ENCODE measurements around the gene AUTS2.
"Not testable (repeated sequence)": the region's sequence is repeated elsewhere in the genome, so short reads cannot be mapped to it uniquely, and the experiment has no call there.

Gene AUTS2

GRCh38 chr7:69761290-69761922 is 163.1 kb downstream of the AUTS2 start:
- no peak for DNase-seq (ENCODE audit: low spot score)

DNA sequence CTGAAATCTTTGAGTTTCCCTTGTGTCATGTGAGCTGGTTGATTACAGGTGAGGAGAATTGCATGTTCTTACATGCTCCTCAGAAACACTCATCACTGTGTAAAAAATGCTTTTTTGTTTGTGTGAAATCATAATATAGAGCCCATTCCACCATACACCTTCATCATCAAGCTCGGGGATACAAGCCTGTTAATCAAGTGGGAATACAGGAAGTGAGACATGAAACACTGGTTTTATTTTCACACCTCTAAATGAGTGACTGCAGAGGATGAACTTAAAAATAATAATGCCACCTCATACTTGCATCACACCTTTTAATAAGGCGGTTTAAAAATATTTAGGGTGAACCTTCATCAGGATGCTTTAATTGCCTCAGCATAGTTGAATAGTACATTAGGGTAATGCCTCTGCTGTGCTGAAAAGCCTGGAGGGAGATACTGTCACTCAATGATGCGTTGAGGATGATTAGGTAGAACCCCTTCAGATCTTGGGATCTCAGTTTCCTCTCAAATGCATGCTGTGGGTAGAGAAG is 164.6 kb downstream of the AUTS2 start:
- DNase-seq (ENCODE audit: low spot score), result no peak

DNA sequence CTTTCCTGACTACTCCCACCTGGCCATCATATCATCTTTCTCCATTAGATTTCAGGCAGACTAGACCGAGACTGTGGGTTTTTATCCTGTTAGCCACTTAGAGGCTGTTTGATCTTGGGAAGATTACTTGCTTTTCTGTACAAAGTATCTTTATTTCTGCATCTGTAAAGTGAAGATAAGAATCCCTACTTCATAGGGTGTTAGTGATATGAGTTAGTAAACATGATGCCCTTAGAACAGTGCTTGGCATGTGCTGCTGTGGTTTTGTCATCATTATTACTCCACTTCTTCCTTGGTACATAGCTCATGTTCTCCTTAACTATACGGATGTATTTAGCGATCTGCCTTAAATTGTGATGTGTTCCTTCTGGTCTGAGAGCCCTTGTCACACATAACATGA is 165.2 kb downstream of the AUTS2 start:
- DNase-seq (ENCODE audit: low spot score), result no peak

GRCh38 chr7:69764147-69764546 is 165.9 kb downstream of the AUTS2 start:
- DNase-seq (ENCODE audit: low spot score), result no peak

DNA sequence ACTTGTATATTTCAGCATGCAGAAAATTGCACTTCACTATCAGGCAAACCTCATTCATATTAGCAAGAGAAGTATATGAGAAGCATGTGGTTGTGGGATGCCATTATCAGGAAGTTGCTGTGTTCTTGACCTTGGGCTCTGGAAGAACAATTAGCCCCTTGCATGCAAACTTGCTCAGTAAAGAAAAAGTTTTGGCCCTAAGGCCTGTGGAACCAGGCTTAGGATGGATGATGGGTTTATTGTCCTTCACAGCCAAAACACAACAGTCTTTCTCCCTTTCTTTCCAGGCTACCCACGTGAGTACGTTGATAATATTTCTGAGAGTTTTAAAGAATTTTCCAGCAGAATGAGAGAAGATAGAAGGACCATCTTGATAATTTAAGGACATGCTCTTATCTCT is 166.4 kb downstream of the AUTS2 start:
- DNase-seq (ENCODE audit: low spot score), result no peak

DNA sequence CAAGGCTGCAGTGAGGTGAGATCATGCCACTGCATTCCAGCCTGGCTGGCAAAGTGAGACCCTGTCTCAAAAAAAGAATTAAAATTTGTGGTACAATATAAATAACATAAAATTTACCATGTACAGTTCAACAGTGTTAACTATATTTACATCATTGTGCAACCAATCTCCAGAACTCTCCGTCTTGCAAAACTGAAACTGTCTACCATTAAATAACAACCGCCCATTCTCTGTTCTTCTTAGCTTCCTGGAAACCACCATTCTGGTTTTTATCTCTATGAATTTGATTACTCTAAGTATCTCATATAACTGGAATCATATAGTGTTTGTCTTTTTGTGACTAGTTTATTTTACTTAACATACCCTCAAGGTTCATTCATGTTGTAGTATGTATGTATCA is 167.6 kb downstream of the AUTS2 start:
- DNase-seq (ENCODE audit: low spot score), result no peak

DNA sequence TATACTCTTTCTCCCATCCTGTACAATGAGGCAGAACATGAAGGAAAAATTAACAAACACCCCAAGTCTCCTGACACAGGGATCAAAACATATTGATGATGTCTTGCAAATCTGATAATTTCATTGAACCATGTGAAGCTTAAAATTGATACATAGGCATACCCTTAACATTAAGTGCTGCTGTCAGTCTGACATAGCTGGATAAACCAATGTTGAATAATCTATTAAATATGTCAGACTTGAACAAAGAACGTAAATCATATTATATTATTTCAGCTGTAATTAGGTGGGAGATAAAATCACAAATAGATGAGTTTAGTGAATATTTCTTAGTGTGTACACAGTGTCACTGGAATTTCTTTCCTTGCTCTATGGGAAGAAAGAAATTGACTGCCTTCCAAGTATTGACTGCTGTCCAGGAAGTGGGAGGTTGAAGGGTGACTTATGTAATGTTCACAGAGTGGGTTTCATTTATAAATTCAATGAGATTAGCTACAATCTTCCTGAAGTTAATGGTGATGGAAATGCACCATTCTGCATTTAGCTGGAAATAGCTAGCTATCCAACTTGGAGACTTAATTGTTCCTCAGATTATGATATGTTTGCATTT is 170.8 kb downstream of the AUTS2 start:
- DNase-seq (ENCODE audit: low spot score), result no peak

GRCh38 chr7:69769826-69770225 is 171.6 kb downstream of the AUTS2 start:
- no peak for DNase-seq (ENCODE audit: low spot score)

DNA sequence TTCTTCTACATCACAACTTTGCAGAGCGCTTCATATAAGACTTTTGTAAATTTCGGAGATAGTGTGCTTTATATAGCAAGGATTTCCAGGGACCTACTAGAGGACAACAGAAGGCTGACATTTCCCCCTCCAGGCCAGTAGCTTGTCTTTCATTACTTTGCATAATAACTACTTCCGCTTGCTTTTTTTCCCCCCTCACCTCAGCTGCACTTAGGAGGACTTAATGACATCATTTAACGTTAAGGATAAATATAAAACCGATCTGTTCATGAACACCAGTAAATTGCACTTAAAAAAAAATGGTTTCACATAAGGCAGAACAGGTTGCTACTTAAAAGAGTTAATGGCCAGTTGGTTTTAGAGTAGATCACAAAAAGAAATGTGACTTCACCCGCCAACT is 172.3 kb downstream of the AUTS2 start:
- no peak for DNase-seq (ENCODE audit: low spot score)

DNA sequence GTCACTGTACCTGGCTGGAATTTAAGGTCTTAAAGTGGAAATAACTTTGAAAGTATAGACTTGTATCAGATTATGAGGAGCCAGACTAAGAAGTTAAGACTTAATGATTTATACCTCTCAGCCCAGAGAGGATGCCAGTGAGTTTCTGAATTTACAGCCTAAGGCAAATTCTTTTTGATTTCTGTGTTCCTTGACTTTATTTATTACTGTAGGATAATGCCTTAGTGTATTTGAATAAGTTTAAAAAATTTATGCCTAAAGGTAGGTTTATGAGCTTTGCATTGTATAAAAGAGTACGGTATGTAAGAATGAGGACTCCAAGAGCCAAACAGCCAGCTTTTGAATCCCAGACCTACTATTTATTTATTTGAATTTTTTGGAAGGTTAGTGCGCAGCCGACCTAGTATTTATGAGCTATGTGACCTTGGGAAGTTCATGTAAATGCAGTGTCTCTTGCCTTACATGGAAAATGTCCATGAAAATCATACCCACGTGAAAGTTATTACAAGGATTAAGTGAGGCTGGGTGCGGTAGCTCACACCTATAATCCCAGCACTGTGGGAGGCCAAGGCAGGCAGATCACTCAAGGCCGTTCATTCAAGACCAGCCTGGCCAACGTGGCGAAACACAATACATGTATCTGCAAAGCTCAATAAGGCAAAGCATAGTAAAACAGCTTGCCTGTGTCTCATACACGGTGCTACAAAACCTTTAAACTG is 174.6 kb downstream of the AUTS2 start:
- no peak for DNase-seq (ENCODE audit: low spot score)

- no peak for DNase-seq (ENCODE audit: low spot score)
Measured at GRCh38 chr7:69773535-69774225, 175.4 kb downstream of the AUTS2 start.

DNA sequence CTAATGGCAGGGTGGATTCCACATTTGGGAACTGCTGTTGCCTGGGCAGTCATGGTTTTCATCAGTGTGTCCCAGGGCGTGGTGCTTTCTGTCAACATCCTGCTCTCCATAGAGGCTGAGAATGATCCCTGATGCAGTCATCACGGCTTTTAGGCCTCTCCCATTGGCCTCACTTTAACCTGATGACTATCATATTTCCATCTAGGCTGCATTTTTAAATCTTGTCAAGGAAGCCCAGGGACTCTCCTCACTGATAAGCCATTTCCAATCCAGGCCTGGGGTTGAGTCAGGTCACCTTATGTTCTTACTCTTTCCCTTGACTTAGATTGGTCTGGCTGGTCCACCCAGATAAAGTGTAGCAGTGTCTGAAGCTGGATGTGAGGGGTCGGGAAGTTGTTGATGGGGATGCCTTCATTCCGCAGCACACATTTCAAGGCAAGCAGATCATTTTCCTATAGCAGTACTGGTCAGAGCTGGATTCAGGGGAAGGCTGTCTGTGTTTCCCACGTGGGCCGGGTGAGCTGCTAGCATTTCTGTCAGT is 177.0 kb downstream of the AUTS2 start:
- no peak for DNase-seq (ENCODE audit: low spot score)

- DNase-seq (ENCODE audit: low spot score), result no peak
Measured at GRCh38 chr7:69776611-69777010, 178.3 kb downstream of the AUTS2 start.

- DNase-seq (ENCODE audit: low spot score), result no peak
Measured at GRCh38 chr7:69778138-69778537, 179.9 kb downstream of the AUTS2 start.

DNA sequence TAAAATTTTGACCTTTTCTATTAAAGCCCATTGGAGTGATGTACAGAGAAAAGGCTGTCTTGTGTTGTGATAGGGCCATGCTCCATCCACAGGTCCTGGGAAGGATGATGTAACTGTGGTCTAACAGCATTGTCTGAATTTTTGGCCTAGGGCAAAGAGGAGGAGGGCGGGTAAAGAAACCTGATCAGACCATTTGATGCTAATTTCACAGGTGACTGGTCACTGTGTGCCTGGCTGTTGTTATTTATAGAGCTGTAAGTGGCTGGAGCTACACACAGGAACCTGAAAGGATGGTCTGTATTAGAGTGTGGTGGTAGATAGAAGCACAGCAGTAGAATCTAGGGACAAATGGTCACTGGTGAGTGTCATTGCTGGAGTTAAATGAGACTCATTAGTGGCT is 182.1 kb downstream of the AUTS2 start:
- DNase-seq (ENCODE audit: low spot score), result no peak

DNA sequence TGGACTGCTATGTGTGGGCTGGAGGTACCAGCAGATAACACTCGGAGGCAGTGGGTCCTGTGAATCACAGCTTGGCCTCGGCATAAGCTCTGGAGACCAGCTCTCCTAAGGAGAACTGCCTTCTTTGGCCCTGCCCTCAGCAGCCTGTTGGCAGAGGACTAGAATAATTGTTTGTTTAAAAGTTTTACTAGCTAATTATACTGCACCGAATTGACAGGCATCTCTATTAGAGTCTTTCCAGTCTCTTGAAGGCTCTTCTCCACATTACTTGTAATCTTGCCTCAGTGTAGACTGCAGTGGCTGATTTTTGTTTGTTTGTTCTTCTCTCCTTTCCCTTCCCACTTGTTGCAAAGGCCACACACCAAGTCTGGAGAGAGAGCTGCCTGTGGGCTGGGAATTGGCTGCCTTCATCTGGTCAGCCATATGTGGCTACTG is 183.2 kb downstream of the AUTS2 start:
- no peak for DNase-seq (ENCODE audit: low spot score)

- DNase-seq (ENCODE audit: low spot score), result no peak
Measured at GRCh38 chr7:69782917-69783684, 184.8 kb downstream of the AUTS2 start.

GRCh38 chr7:69786130-69786529 is 187.9 kb downstream of the AUTS2 start:
- not testable (repeated sequence) for DNase-seq (ENCODE audit: low spot score)

GRCh38 chr7:69786730-69787395 is 188.6 kb downstream of the AUTS2 start:
- no peak for DNase-seq (ENCODE audit: low spot score)

GRCh38 chr7:69787736-69788431 is 189.6 kb downstream of the AUTS2 start:
- no peak for DNase-seq (ENCODE audit: low spot score)
